SIG-M5 (cell line): Measurements from ENCODE around the gene KCNB1.
"Not testable (repeated sequence)": the region's sequence is repeated elsewhere in the genome, so short reads cannot be mapped to it uniquely, and the experiment has no call there.

ENCODE experiments used
- DNase-seq: peaks from one replicate; lab custom pipeline; 2025; lab: John Stamatoyannopoulos, UW

Gene KCNB1

DNA sequence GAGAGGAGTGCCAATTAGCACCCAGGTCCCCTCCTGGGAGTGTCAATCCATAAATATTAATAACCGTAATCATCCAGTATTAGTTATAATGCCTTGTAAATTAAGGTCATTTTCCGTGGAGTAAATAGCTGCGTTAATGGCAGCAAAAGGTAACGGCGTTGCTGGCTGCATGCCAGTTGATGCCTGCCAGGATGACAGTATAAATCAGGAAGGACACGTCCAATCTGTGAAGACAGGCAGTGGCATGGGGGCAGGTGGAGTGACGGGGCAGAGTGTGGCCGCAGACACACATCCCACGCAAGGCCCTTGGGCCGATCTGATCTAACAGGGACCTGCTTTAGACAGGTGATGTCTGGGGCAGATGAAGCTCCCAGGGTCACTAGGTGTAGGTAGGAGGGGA, 49.1 kb downstream of the KCNB1 start:
- no peak for DNase-seq

DNA sequence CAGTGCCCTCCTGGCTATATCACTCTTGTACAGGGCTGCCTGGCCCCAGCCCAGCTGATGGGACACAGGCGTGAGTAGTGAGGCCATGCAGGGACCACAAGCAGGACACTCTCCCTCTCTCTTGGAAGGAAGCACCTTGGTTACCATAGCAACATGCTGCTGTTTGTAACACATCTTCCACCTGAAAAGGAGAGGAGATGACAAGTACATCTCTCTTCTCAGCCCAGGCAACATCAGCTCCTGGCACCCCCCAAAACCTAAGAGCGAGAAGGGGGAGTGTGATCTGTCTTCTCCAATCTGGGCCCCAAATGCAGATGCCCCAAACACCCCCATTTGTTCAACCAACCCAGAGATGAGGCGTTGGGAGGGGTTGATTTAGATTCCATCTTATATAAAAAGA, 49.9 kb downstream of the KCNB1 start:
- no peak for DNase-seq

DNA sequence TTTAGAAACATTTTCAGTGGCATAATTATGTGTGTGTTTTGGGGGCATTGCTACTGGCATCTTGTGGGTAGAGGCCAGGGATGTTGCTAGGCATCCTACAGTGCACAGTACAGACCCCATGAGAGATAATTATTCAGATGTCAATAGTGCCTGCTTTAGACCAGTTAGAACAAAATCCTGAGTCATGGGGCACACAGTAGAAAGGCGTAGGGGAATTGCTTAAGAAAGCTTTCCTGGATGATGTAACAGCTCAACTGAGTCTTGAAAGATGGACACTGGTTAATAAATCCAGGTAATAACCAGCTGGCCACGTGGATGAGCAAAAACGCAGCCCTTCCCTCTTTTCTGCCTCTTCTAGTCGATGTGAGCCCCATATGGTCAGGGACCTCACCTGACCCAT, 51.1 kb downstream of the KCNB1 start:
- no peak for DNase-seq

DNA sequence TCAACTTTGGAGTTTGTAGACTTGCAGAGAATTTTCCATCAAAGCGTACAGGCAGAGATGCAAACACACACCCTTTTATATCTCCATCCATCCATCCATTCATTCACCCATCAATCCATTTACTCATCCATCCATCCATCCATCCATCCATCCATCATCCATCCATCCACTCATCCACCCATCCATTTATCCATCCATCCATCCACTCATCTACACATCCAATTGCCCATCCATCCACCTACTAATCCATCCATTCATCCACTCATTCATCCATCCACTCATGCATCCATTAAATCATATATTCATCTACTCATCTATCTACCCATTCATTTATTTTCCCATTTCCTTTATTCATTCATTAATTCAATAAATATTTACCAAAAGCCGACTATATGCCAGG, 52.1 kb downstream of the KCNB1 start:
- DNase-seq = no peak

DNA sequence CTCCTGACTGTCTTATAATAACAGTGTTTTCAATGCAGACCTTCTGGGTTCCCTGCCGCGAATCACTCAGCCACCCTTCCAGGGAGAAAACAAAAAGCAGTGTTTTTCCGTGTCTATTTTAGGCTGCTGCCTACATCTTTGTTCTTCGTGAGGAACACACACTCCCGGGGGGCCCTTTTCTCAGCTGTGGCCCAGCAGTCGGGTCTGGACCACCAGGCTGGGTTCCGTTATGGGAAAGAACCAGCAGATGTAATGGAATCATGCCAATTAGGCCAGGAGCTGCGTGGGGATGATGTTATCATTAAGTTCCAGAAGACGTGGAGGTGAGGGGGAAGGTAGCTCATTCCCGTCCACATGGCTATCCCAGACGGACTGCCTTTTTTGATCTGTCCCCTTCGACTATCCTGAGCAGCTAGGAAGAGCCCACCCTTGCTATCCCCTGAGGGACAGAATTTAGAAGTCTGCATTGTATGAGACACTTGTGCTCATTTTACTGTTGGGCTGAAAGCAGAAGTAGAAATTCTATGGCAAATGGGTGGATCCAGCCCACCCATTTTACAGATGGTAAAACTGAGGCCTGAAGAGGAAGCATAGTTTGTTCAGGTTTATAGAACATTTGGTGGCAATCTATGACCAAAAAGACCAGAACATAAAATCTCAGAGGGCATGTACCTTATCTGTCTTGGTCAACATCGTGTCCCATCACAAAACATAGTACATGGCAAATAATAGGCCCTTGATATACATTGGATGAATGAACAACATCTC, 54.5 kb downstream of the KCNB1 start:
- DNase-seq = no peak

DNA sequence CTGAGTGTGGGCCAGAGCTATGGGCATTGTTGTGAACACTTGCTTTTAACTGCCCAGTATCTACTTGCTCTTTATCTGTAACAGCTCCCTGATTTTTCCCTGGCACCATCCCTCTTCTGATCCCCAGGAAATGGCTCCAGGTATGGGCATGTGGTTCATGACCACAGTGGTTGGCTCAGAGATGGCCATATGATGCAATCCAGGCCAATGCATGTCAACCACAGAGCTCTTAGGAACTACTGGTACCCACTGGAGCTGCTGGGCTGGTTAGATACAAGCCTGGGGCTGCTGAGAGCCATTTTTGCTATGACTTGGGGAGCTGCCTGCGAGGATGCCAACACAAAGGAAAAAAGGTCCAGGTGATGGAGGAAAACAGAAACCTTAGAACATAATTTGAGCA, 55.6 kb downstream of the KCNB1 start:
- no peak for DNase-seq

DNA sequence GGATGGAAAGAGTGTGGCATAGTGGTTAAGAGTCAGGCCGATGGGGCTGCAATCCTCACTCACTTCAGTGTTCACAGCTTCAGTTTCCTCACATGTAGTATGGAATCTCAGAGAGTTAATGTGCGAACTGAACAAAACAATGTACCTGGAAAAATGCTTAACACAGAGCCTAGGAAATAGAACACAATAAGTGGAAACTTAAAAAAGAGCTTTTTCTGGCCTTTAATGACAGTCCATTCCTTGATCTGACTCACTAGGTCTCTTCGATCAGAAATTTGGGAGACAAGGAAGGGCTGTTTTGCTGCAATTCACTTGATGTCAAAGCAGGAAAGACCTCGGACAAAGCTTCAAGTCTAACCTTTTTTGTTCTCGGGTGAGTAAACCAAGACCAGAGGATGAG, 56.1 kb downstream of the KCNB1 start:
- DNase-seq = no peak

DNA sequence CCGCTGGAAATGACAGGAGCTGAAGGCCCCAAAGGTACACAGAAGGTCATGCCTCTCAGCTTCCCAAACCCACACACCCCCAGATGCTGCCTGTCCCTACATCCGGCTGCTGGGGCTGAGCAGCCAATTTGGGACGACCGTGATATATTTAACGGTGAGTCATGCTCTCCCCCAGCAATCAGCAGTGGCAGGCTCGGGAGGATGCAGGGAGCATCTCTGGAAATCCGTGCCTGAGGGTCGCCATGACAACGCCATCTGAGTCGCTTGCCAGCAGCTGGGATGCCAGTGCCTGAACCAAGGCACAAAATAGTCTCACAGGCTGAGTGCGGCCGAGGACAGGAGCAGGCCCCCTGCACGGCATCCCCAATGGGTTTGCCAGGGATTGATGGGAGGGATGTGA, 57.9 kb downstream of the KCNB1 start:
- DNase-seq = no peak

DNA sequence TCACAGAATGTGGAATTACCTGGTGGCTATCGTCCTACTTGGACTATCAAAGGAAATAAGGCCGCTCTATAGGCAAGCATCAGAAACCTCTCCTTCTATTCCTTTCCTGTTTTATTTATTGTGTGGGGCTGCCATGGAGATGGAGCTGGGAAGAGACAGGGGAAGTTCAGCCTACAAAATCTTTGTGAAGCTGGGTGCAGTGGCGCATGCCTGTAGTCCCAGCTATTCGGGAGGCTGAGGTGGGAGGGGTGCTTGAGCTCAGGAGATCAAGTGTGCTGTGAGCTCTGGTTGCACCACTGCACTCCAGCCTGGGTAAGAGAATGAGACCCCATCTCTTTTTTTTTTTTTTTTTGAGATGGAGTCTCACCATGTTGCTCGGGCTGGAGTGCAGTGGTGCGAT, 60.3 kb downstream of the KCNB1 start:
- DNase-seq = no peak

DNA sequence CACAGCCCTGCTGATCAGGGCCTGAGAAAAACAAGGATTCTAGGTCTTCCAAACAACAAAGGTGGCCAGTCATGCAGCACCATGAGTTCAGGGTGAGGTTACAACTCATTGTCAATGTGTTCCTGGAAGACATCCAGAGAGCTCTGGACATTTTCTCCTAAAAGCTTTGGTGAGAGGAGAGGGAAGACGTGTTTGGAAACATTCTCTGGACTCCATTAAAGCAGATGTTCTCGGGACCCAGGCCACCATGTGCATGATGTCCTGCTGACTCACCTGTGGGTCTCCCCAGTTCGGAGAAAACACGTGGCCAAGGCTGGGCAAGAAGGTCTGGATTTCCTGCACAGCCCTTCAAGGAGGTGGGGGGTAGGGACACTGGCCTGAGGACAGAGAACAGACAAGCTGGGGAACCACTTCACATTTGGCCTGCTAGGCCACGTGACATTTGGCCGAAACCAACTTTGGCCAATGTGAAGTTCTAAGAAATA, 61.6 kb downstream of the KCNB1 start:
- no peak for DNase-seq

DNA sequence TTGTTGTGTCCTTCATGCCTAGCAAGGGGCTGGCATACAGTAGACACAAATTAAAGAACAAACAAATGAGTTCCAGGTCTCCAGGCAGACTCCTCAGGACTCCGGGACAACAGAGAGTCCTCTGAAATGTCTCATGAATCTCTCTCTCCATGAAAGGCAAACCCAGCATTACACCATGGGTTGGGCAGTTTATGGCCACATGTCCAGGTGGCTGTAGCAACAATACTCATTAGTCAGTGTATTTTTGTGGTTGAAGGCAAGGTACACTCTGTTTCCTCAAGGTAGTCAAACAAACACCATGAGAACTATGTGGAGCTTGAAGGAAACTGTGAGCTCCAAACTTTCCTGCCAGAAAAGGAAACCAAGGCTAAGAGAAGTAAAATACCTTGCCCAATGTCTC, 62.2 kb downstream of the KCNB1 start:
- no peak for DNase-seq

DNA sequence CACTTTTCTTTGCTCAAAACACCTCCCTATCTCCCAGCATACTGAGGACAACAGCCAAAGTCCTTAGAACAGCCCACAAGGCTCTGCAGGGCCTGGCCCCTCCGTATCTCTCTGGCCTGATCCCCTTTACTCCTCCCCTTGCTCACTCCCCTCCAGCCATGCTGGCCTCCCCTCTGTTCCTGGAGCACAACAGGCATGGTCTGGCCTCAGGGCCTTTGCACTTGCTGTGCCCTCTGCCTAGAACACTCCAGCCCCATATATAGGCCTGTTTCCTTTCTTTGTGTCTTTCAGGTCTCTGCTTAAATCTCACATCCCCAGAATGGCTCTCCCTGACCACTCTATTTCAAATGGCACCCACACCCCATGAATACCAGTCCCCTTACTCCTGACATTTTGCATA, 62.7 kb downstream of the KCNB1 start:
- no peak for DNase-seq

DNA sequence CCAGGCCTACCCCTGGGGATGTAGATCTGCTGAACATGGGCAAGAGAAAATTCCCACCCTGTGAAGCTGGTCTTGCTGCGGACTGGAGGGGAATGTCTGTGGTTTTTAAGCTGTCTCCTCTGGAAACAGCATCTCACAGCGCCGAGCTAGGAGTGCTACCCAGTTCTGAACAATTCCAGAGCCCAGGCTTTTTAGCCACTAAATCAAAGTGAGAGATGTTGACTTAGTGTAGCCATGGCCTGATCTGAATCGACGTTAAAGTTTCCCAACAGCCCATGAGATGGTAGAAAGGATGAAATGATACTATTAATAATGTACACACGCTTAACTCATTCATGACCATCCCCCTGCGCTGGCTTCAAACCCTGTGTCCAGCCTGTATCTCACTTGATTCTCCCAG, 63.7 kb downstream of the KCNB1 start:
- DNase-seq = no peak

DNA sequence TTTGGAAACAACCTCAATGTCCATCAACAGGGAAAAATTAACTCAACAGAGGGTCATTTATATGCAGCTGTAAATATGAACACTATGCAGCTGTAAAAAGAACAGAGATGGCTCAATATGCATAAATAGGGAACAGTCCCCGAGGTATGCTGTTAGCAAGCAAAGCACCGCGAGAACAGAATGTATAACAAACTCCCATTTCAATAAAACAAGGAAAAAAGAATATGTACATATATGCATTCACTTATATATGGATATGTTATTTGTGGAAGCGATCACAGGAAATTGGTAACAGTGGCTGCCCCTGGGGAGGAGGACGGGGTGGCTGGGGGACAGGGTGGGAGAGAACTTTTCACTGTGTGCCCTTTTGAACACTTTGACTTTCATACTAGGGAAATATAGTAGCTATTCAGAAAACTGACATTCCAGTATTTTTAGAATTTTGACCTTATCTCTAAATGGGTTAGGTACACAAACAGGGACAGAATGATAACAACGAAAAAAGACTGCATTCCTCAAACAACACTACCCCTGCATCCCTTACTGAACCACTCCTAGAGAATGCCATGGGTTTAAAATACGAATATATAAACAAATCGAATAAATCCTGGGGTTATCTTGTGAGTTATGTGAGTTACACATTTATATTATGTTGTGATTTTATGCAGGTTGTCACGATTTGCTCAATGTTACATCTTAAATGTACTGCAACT, 64.5 kb downstream of the KCNB1 start:
- no peak for DNase-seq

DNA sequence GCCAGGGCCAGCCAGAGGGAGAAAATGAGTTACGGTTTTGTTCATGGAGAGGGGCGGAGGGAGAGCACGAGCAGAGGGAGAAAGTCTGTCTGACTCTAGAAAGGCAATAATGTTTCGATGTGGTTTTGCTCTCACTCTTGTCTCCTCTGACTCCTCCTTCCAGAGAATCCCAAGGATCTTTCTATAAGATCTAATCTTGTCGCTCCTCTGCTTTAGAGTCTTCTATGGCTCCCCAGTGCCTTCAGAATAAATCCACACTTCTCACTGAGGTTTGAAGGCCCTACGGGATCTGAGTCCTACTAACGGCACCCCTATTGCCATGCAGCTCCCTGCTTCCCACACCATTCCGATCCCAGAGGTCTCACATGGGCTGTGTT, 66.8 kb downstream of the KCNB1 start:
- no peak for DNase-seq

DNA sequence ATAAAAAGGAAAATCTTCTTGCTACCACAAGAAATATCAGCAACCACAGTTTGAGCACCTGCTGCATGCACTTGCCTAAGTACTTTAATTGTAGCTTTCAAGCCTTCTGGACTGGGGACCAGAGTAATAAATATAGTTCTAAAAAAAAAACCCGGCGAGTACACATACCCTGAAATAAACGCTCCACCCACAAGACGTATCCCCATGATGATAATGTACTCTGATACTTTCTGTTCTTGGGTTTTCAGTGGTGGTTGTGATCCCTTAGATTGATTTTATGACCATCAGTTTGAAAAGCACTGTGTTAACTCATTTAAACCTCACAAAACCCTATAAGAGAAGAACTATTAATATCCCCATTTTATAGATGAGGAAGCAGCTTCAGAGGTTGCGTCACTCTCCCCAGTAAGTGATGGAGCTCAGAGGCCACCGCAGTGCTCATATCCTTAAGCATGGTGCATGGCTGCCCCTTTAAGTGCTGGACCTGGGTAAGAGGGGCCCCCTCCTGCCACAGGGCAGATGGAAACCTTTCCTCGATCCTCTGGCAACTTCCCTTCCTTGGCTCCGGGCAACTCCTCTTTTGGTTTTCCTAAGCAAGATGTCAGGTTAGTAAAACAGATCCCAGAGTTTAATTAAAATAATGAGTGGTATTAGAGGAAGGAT, 67.3 kb downstream of the KCNB1 start:
- peak; percentile 33 for DNase-seq

DNA sequence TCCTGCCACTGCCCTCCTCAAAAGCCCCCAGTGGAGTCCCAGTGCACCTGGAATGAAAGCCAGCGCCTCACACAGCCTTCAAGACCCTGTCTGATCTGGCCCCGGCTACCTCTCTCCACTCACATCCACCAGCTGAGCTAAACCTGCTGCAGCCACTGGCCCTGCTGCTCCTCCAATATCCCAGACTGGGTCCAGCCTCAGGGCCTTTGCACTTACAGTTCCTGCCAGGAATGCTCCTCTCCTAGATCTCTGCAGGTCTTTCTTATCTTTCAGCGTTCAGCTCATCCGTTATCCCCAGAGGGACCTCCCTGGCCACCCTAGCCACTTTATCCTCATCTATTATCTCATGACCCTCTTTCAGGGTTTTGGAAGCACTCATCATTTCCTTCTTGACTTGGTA, 68.8 kb downstream of the KCNB1 start:
- no peak for DNase-seq

DNA sequence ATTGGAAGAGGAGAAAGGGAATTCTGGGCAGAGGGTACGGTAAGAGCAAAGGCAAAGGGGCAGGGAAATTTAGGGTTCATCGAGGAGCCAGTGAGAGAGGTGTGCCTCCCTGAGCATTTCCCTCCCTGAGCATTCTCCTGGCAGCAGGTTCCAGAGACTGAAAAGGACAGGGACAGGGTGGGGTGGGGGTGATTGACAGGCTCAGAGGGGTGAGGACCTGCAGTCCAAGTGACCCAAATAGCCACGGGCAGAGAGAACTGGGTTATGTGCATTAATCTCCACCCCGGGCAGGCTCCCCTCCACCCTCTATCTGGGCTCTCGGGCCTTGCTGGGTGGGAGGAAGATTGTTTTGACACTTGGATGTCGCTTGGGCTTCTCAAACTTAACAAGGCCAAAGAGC, 69.5 kb downstream of the KCNB1 start:
- no peak for DNase-seq

DNA sequence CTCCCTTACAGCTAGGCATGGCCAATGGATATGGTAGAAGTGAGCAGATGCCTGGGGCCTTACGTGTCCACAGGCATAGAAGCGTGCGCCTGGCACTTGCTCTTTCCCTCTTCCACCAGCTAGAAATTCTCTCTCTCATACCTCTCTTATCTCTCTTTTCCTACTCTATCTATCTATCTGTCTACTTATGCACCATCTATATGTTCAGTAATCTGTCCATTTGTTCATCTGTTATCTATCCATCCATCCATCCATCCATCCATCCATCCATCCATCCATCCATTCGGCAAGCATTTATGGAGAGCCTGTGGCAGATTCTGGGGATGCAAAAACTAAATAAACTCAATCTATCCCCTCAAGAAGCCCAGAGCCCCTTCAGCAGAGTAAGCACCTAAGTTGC, 70.2 kb downstream of the KCNB1 start:
- no peak for DNase-seq

DNA sequence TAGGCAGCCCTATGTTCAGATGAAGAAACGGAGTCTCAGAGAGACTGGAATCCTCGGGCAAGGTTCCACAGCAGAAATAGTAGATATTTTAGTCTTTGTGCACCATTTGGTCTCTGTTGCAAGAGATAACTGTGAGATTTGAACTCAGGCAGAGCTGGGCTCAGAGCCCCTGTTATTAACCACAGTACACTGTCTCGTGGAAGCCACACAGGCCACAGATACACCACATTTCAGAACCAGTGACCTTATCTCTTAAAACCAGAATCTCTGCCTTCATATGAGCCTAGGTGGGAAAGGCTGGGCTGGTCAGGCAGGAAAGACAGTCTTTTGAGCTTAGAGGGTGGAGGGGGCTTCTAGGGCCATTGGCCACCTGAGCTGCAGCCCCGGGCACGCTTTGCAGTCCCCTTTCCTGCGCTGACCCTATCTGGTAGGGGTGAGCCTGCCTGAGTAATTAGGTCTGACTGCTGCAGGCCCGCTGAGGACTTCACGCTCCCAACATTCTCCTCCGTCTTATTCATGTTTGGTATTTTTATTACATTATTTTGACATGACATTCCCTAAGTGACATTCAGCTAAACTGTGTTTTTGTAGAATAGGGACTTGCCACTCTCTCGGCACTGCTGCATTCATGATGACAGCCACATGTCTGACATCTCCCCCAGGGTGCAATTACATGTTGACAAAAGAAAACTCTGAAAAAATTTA, 71.1 kb downstream of the KCNB1 start:
- no peak for DNase-seq

DNA sequence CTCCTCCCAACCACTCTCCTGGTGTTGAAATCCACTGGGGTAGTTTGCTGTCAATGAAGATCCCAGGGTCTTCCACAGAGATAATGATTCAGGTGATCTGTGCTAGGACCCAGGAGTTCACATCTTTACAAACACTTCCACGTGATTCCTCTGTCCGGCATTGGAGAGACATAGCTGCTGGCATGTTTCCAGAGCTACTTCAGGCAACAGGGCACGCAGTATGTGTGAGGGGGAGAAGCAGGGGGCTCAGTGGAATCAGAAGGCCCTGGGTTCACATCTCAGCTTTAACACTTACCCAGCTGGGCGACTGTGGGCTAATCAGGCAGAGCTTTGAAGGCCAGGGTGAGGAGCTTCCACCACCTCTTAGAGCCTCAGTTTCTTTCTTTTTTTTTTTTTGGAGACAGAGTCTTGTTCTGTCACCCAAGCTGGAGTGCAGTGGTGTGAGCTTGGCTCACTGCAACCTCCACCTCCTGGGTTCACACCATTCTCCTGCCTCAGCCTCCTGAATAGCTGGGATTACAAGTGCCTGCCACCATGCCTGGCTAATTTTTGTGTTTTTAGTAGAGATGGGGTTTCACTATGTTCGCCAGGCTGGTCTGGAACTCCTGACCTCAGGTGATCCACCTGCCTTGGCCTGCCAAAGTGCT, 72.4 kb downstream of the KCNB1 start:
- DNase-seq = not testable (repeated sequence)
